ENCODE data around the gene ANO9.

Gene ANO9

GRCh38 chr11:441043-441417 lies 781 bp downstream of the ANO9 start:
- H3K27me3 ChIP-seq (replicated peaks; ENCODE audit: insufficient read depth, low read length): peaks cover 40% of the 10 kb centered on the region
- DNase-seq: no peak
- 0 out of 2 replicates have a peak, but pooled peaks cover 3% of the 10 kb centered on the region for H3K4me1 ChIP-seq (ENCODE audit: low read length)
- no peaks in the 10 kb centered on the region for H3K9me3 ChIP-seq (replicated peaks; ENCODE audit: insufficient read depth, low read length)
- no peak for TF ChIP-seq EZH2phosphoT487 (IDR thresholded peaks at IDR 0.05; ENCODE audit: low read length)
- TF ChIP-seq EZH2 (optimal IDR thresholded peaks at IDR 0.05; ENCODE audit: low read depth, low read length): no peak
- TF ChIP-seq CTCF (IDR thresholded peaks at IDR 0.05; ENCODE audit: low read length): no peak
- peak overlapping the region; percentile 89 for H3K4me2 ChIP-seq (ENCODE audit: low read depth, low read length)
- no peak overlapping the region for H3K27ac ChIP-seq (ENCODE audit: low read length)
- H3K79me2 ChIP-seq (ENCODE audit: low read length): no peaks in the 10 kb centered on the region
- H3K36me3 ChIP-seq (replicated peaks; ENCODE audit: insufficient read depth, low read length): no peaks in the 10 kb centered on the region
- no peaks in the 10 kb centered on the region for H4K20me1 ChIP-seq (ENCODE audit: insufficient read depth, low read length)
- H2AFZ ChIP-seq (ENCODE audit: low read length): peak overlapping the region; percentile 79
- peaks cover 3% of the 10 kb centered on the region; the same call in 1 of the 2 replicates for H3F3A ChIP-seq (ENCODE audit: insufficient read depth, low read length)
- peak overlapping the region; percentile 61; the same call in 1 of the 2 replicates for H3K4me3 ChIP-seq (ENCODE audit: low read length)
- H3K9me2 ChIP-seq (replicated peaks; ENCODE audit: insufficient read depth, low read length): no peaks in the 10 kb centered on the region
- peak overlapping the region; percentile 48; the same call in 1 of the 2 replicates for H3K9ac ChIP-seq (ENCODE audit: low read length)

GRCh38 chr11:440065-441042 lies 1.5 kb downstream of the ANO9 start:
- no peak overlapping the region for H3K9ac ChIP-seq (ENCODE audit: low read length)
- no peak for TF ChIP-seq EZH2phosphoT487 (IDR thresholded peaks at IDR 0.05; ENCODE audit: low read length)
- TF ChIP-seq EZH2 (optimal IDR thresholded peaks at IDR 0.05; ENCODE audit: low read depth, low read length): no peak
- no peak for TF ChIP-seq CTCF (IDR thresholded peaks at IDR 0.05; ENCODE audit: low read length)
- peaks cover 34% of the 10 kb centered on the region for H3K27me3 ChIP-seq (replicated peaks; ENCODE audit: insufficient read depth, low read length)
- peak overlapping the region; percentile 89; the same call in 1 of the 2 replicates for H3K4me2 ChIP-seq (ENCODE audit: low read depth, low read length)
- no peaks in the 10 kb centered on the region for H3K9me2 ChIP-seq (replicated peaks; ENCODE audit: insufficient read depth, low read length)
- H3F3A ChIP-seq (ENCODE audit: insufficient read depth, low read length): peaks cover 3% of the 10 kb centered on the region; the same call in 1 of the 2 replicates
- no peaks in the 10 kb centered on the region for H3K79me2 ChIP-seq (ENCODE audit: low read length)
- H3K4me1 ChIP-seq (ENCODE audit: low read length): 0 out of 2 replicates have a peak, but pooled peaks cover 3% of the 10 kb centered on the region
- H3K9me3 ChIP-seq (replicated peaks; ENCODE audit: insufficient read depth, low read length): no peaks in the 10 kb centered on the region
- H3K36me3 ChIP-seq (replicated peaks; ENCODE audit: insufficient read depth, low read length): no peaks in the 10 kb centered on the region
- no peak for DNase-seq
- H2AFZ ChIP-seq (ENCODE audit: low read length): no peak overlapping the region
- no peak overlapping the region for H3K27ac ChIP-seq (ENCODE audit: low read length)
- H4K20me1 ChIP-seq (ENCODE audit: insufficient read depth, low read length): no peaks in the 10 kb centered on the region
- no peak overlapping the region for H3K4me3 ChIP-seq (ENCODE audit: low read length)

GRCh38 chr11:439315-440064 lies 2.3 kb downstream of the ANO9 start:
- no peak overlapping the region for H3K4me2 ChIP-seq (ENCODE audit: low read depth, low read length)
- H3K36me3 ChIP-seq (replicated peaks; ENCODE audit: insufficient read depth, low read length): no peaks in the 10 kb centered on the region
- 0 out of 2 replicates have a peak, but pooled peaks cover 3% of the 10 kb centered on the region for H3K4me1 ChIP-seq (ENCODE audit: low read length)
- H3K9me3 ChIP-seq (replicated peaks; ENCODE audit: insufficient read depth, low read length): no peaks in the 10 kb centered on the region
- H3K9me2 ChIP-seq (replicated peaks; ENCODE audit: insufficient read depth, low read length): no peaks in the 10 kb centered on the region
- DNase-seq: no peak
- H3K79me2 ChIP-seq (ENCODE audit: low read length): no peaks in the 10 kb centered on the region
- peaks cover 30% of the 10 kb centered on the region for H3K27me3 ChIP-seq (replicated peaks; ENCODE audit: insufficient read depth, low read length)
- no peak overlapping the region for H3K27ac ChIP-seq (ENCODE audit: low read length)
- peaks cover 3% of the 10 kb centered on the region; the same call in 1 of the 2 replicates for H3F3A ChIP-seq (ENCODE audit: insufficient read depth, low read length)
- no peak overlapping the region for H3K4me3 ChIP-seq (ENCODE audit: low read length)
- no peak overlapping the region for H3K9ac ChIP-seq (ENCODE audit: low read length)
- H4K20me1 ChIP-seq (ENCODE audit: insufficient read depth, low read length): no peaks in the 10 kb centered on the region
- no peak for TF ChIP-seq CTCF (IDR thresholded peaks at IDR 0.05; ENCODE audit: low read length)
- TF ChIP-seq EZH2 (optimal IDR thresholded peaks at IDR 0.05; ENCODE audit: low read depth, low read length): no peak
- TF ChIP-seq EZH2phosphoT487 (IDR thresholded peaks at IDR 0.05; ENCODE audit: low read length): no peak
- no peak overlapping the region for H2AFZ ChIP-seq (ENCODE audit: low read length)
